CD14-positive monocyte (primary cell): Measurements from ENCODE around the gene SYTL3. TPM values are rescaled to one million over a fixed set of nuclear protein-coding genes. Genes with fewer than 3 reads are reported as not detected.

Experiments used
- DNase-seq, 3 donors: peaks; one replicate each; pipeline ENCODE4 v3.0.0-alpha.2; 2011 to 2022
- H2AFZ ChIP-seq: 2 replicates; pipeline ENCODE4 v1.6.0; 2012; ENCODE audit warnings: mild to moderate bottlenecking, low read depth, low read length, inconsistent platforms; ENCODE audit not compliant: insufficient read depth, poor library complexity, severe bottlenecking
- H3K27ac ChIP-seq, 2 donors: 1 replicate in 1 of 2; 2 replicates in 1 of 2; pipeline ENCODE4 v1.5.1; 2012 to 2013; ENCODE audit warnings: low read length in 2 of 2, control low read depth in 1 of 2, inconsistent platforms in 1 of 2, low read depth in 1 of 2, mild to moderate bottlenecking in 1 of 2
- H3K27me3 ChIP-seq, 2 donors: one replicate each; pipeline versions ENCODE4 v1.6.0 to v1.6.1; 2011 to 2013; ENCODE audit warnings: low read length in 2 of 2; ENCODE audit not compliant: control insufficient read depth in 2 of 2, insufficient read depth in 2 of 2
- H3K36me3 ChIP-seq, 2 donors: replicated peaks in 1 of 2; 1 replicate in 1 of 2; 2 replicates in 1 of 2; pipeline versions ENCODE4 v1.5.1 to v1.6.1; 2012 to 2013; ENCODE audit warnings: low read length in 2 of 2, control low read depth in 1 of 2, inconsistent platforms in 1 of 2, mild to moderate bottlenecking in 1 of 2; ENCODE audit not compliant: insufficient read depth in 2 of 2, control insufficient read depth in 1 of 2
- H3K4me1 ChIP-seq, 2 donors: 1 replicate in 1 of 2; 2 replicates in 1 of 2; pipeline versions ENCODE4 v1.5.1 to v1.6.1; 2012 to 2013; ENCODE audit warnings: low read length in 2 of 2, control low read depth in 1 of 2, inconsistent platforms in 1 of 2, mild to moderate bottlenecking in 1 of 2, moderate library complexity in 1 of 2; ENCODE audit not compliant: insufficient read depth in 2 of 2, control insufficient read depth in 1 of 2
- H3K4me2 ChIP-seq: replicated peaks from 2 replicates; pipeline ENCODE3; 2012; ENCODE audit warnings: low read length, moderate library complexity, mild to moderate bottlenecking; ENCODE audit not compliant: poor library complexity, severe bottlenecking; ENCODE audit errors: extremely low read depth
- H3K4me3 ChIP-seq, 3 experiments: fragments of 200-600 bp in 1 of 3; sonication (generic) in 1 of 3; replicated peaks in 1 of 3; 1 replicate in 2 of 3; 2 replicates in 1 of 3; pipeline ENCODE4 v1.5.1; 2011 to 2013; ENCODE audit warnings: low read length in 3 of 3, mild to moderate bottlenecking in 3 of 3, control low read depth in 2 of 3, low read depth in 2 of 3, inconsistent platforms in 1 of 3, moderate library complexity in 1 of 3
- H3K79me2 ChIP-seq: 2 replicates; pipeline ENCODE4 v1.6.0; 2012; ENCODE audit warnings: mild to moderate bottlenecking, control low read depth, inconsistent platforms, low read length, moderate library complexity; ENCODE audit not compliant: insufficient read depth
- H3K9ac ChIP-seq: 2 replicates; pipeline ENCODE4 v1.6.0; 2017; ENCODE audit warnings: low read length, mild to moderate bottlenecking; ENCODE audit not compliant: insufficient read depth, poor library complexity, severe bottlenecking
- H3K9me3 ChIP-seq, 2 donors: replicated peaks in 1 of 2; 1 replicate in 1 of 2; 2 replicates in 1 of 2; pipeline versions ENCODE4 v1.5.1 to v1.6.1; 2012 to 2013; ENCODE audit warnings: low read length in 2 of 2, control low read depth in 1 of 2; ENCODE audit not compliant: control insufficient read depth in 1 of 2, insufficient read depth in 1 of 2
- H4K20me1 ChIP-seq: 2 replicates; pipeline ENCODE4 v1.6.0; 2012; ENCODE audit warnings: mild to moderate bottlenecking, low read length, control low read depth, moderate library complexity; ENCODE audit not compliant: insufficient read depth
- H3K27ac Mint-ChIP-seq, 7 donors: one replicate each; pipeline ENCODE4 v1.8.0; 2020; ENCODE audit warnings: mild to moderate bottlenecking in 7 of 7, mixed read lengths in 7 of 7, moderate library complexity in 6 of 7, inconsistent platforms in 2 of 7
- H3K27me3 Mint-ChIP-seq, 3 donors: one replicate each; pipeline ENCODE4 v1.8.0; 2021 to 2022; ENCODE audit warnings: low read depth in 3 of 3, mild to moderate bottlenecking in 3 of 3, mixed read lengths in 3 of 3, moderate library complexity in 3 of 3, inconsistent platforms in 1 of 3
- H3K36me3 Mint-ChIP-seq, 2 donors: one replicate each; pipeline ENCODE4 v1.8.0; 2020; ENCODE audit warnings: mixed read lengths in 2 of 2, inconsistent platforms in 1 of 2, mild to moderate bottlenecking in 1 of 2
- H3K4me1 Mint-ChIP-seq: one replicate; pipeline ENCODE4 v1.8.0; 2020; ENCODE audit warnings: mild to moderate bottlenecking, mixed read lengths
- H3K4me3 Mint-ChIP-seq, 2 donors: one replicate each; pipeline ENCODE4 v1.8.0; 2020; ENCODE audit warnings: mild to moderate bottlenecking in 2 of 2, mixed read lengths in 2 of 2, moderate library complexity in 1 of 2
- H3K9me3 Mint-ChIP-seq, 7 donors: one replicate each; pipeline ENCODE4 v1.8.0; 2020 to 2022; ENCODE audit warnings: mixed read lengths in 7 of 7, mild to moderate bottlenecking in 6 of 7, moderate library complexity in 6 of 7, inconsistent platforms in 2 of 7
- WGBS: methylation state at CpG from one replicate; pipeline ENCODE4 v1.1.5; 2013; ENCODE audit warnings: missing lambda C conversion rate; ENCODE audit not compliant: insufficient coverage; 5-methylcytosine and 5-hydroxymethylcytosine counted together
- intact Hi-C, 2 donors: fragments of 100-400 bp; cut with micrococcal nuclease; formaldehyde crosslinking; loops; one replicate each; pipeline versions ENCODE4 v1.15.0 to v1.15.1; 2023
- polyA plus RNA-seq, 3 donors: library from polyadenylated mRNA; depleted of rRNA in 1 of 3; unstranded in 2 of 3; stranded (reverse) in 1 of 3; fragments of 300-500 nt in 2 of 3; fragments of >200 nt in 1 of 3; fragmentation: Illumina TruSeq in 2 of 3; gene quantifications; 1 replicate in 2 of 3; 2 replicates in 1 of 3; pipeline ENCODE4 v1.2.3, GENCODE V29; 2012 to 2021
- TF ChIP-seq, protein P1 (sequence below): fragments of 200-600 bp; IDR thresholded peaks from one replicate; pipeline ENCODE4 v1.8.0; 2022; ENCODE audit warnings: antibody characterized with exemption, mild to moderate bottlenecking

Gene SYTL3
- polyA plus RNA-seq, 3 donors, result 14.6 to 18.7 (median 14.8) TPM

DNA sequence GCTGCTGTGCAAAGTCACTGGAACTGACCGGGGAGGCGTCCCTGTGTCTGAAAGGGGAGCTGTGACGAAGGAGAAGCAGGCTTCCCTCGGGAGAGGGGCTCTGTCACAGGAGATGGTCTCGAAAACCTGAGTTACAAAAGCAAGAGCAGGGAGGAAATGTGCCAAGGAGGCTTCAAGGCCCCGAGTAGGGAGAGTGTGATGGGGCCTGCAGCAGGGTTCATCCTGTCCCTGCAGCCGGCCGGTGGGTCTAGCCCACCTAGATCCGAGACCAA lies 22.0 kb upstream of the SYTL3 start:
- H3K79me2 ChIP-seq, result no peaks in the 10 kb centered on the region
- no peak overlapping the region for H3K9ac ChIP-seq
- peaks cover 35% of the 10 kb centered on the region for H4K20me1 ChIP-seq
- no peaks in the 10 kb centered on the region for H3K27me3 ChIP-seq
- H3K9me3 ChIP-seq, result no peaks in the 10 kb centered on the region
- H3K27ac ChIP-seq, result peak overlapping the region in 1 of 2 donors; percentile 0
- TF ChIP-seq, protein P1, sequence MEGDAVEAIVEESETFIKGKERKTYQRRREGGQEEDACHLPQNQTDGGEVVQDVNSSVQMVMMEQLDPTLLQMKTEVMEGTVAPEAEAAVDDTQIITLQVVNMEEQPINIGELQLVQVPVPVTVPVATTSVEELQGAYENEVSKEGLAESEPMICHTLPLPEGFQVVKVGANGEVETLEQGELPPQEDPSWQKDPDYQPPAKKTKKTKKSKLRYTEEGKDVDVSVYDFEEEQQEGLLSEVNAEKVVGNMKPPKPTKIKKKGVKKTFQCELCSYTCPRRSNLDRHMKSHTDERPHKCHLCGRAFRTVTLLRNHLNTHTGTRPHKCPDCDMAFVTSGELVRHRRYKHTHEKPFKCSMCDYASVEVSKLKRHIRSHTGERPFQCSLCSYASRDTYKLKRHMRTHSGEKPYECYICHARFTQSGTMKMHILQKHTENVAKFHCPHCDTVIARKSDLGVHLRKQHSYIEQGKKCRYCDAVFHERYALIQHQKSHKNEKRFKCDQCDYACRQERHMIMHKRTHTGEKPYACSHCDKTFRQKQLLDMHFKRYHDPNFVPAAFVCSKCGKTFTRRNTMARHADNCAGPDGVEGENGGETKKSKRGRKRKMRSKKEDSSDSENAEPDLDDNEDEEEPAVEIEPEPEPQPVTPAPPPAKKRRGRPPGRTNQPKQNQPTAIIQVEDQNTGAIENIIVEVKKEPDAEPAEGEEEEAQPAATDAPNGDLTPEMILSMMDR, result no peak
- 93% methylated on average over 7 of the region's 9 CpGs for WGBS
- peak overlapping the region in 4 of 7 donors; percentile 5 to 65 (median 48) for H3K27ac Mint-ChIP-seq
- intact Hi-C loops, result no loop called here
- peaks cover 3 to 12% of the 10 kb centered on the region in 2 donors for H3K4me1 ChIP-seq
- no peak overlapping the region for H3K4me3 Mint-ChIP-seq
- H3K4me2 ChIP-seq, result no peak overlapping the region
- H3K27me3 Mint-ChIP-seq, result peaks cover 0 to 2% (median 0%) of the 10 kb centered on the region in 3 donors
- H3K36me3 ChIP-seq, result peaks cover 70 to 92% of the 10 kb centered on the region in 2 donors
- H3K9me3 Mint-ChIP-seq, result no peaks in the 10 kb centered on the region
- no peak overlapping the region for H2AFZ ChIP-seq
- H3K4me3 ChIP-seq, result no peak overlapping the region
- H3K4me1 Mint-ChIP-seq, result peaks cover 13% of the 10 kb centered on the region
- no peak for DNase-seq
- H3K36me3 Mint-ChIP-seq, result peaks cover 70 to 88% of the 10 kb centered on the region in 2 donors

DNA sequence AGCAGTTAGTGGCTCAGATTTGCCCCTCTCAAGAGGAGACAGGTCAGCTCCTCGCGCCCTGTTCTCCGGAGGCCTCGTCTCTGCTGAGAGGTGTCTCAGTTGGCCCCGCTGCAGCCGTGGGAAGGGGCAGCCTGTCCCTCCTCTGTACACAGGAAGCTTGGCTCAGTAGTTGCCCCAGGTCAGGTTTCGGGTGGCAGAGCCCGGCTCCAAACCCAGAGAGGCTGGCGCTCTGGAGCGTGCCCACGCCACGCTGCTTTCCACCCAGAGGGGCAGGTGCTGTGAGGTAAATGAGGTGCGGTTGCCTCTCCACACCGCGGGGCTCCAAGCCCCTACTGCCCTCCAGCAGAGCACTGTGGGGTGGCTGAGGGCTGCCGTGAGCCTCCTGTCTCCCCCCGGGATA lies 21.3 kb upstream of the SYTL3 start:
- TF ChIP-seq, protein P1, result no peak
- Mint-ChIP-seq H3K27me3 (peaks cover 0 to 2% (median 0%) of the 10 kb centered on the region in 3 donors), H3K9me3 (no peaks in the 10 kb centered on the region), H3K27ac (peak overlapping the region in 2 of 7 donors; percentile 36 to 51), H3K4me3 (no peak overlapping the region), H3K36me3 (peaks cover 71 to 90% of the 10 kb centered on the region in 2 donors), H3K4me1 (peaks cover 13% of the 10 kb centered on the region)
- H3K4me2 ChIP-seq, result no peak overlapping the region
- H3K9ac ChIP-seq, result no peak overlapping the region
- no peak overlapping the region for H2AFZ ChIP-seq
- no peaks in the 10 kb centered on the region for H3K27me3 ChIP-seq
- WGBS, result 97% methylated on average over 16 of the region's 17 CpGs
- H3K79me2 ChIP-seq, result no peaks in the 10 kb centered on the region
- intact Hi-C loops, result no loop called here
- H3K36me3 ChIP-seq, result peaks cover 76 to 95% of the 10 kb centered on the region in 2 donors
- DNase-seq, result no peak
- H3K9me3 ChIP-seq, result no peaks in the 10 kb centered on the region
- peaks cover 41% of the 10 kb centered on the region for H4K20me1 ChIP-seq
- no peak overlapping the region for H3K27ac ChIP-seq
- H3K4me1 ChIP-seq, result peaks cover 3 to 12% of the 10 kb centered on the region in 2 donors
- no peak overlapping the region for H3K4me3 ChIP-seq
